SW 1271 (cell line): Measurements from ENCODE around the gene ENTPD1.
"Not testable (repeated sequence)": the region's sequence is repeated elsewhere in the genome, so short reads cannot be mapped to it uniquely, and the experiment has no call there.

Experiments used
- DNase-seq, 2 experiments: peaks; one replicate each; lab custom pipeline; 2025; lab: John Stamatoyannopoulos, UW

Gene ENTPD1, protein sequence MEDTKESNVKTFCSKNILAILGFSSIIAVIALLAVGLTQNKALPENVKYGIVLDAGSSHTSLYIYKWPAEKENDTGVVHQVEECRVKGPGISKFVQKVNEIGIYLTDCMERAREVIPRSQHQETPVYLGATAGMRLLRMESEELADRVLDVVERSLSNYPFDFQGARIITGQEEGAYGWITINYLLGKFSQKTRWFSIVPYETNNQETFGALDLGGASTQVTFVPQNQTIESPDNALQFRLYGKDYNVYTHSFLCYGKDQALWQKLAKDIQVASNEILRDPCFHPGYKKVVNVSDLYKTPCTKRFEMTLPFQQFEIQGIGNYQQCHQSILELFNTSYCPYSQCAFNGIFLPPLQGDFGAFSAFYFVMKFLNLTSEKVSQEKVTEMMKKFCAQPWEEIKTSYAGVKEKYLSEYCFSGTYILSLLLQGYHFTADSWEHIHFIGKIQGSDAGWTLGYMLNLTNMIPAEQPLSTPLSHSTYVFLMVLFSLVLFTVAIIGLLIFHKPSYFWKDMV

DNA sequence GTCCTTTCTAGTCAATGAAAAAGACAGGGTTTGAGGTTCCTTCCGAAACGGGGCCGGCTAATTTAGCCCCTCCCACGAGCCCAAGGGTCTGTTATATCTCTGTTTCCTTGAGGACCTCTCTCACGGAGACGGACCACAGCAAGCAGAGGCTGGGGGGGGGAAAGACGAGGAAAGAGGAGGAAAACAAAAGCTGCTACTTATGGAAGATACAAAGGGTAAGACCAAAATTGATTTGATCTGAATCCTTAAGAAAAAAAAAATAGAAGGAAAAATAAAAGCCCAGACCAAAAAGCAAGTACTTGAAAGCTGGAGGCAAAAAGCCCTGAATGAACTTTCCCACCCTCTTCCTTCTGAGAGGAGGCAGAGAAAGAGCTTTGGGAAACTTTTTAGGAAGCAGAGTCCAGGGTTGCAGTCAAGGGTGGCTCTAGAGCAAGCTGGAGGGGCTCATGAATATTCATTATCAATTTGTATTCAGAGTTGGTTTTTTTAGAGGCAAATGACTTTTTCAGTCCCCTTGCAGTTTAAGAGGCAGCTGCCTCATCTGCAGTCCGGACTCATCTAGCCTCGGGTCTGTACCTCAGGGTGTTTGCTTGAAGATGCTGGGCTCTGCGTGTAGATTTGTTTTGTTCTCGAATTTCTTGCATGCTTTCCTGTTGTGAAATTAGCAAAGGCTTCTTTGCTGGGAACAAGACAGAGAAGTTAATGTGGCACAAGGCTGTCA lies at the start of gene ENTPD1:
Gene ENTPD1 (plus strand): TSS at position 123 of the 721 bp plus-strand sequence. CDS start 77 bp downstream, at position 200.
- DNase-seq, result no peak

DNA sequence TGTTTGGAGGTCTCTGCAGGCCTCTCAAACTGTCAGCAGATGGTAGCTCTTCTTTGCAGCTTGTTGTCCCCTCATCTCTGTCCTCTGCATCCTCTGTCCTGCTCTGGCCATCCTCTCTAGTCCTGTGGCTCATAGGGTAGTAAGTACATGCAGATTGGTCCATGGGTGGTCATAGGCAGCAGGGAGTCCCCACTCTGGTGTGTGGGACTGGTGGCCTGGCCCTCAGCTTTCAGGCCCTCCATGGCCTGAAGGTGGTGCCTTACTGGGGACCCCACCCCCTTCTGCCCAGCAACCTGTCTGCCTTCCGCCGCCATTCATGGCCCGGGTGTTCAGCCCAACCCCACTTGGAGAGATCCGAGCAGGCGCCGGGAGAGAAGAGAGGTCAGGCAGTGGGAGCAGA lies 49.4 kb upstream of the ENTPD1 start:
- DNase-seq, result no peak

DNA sequence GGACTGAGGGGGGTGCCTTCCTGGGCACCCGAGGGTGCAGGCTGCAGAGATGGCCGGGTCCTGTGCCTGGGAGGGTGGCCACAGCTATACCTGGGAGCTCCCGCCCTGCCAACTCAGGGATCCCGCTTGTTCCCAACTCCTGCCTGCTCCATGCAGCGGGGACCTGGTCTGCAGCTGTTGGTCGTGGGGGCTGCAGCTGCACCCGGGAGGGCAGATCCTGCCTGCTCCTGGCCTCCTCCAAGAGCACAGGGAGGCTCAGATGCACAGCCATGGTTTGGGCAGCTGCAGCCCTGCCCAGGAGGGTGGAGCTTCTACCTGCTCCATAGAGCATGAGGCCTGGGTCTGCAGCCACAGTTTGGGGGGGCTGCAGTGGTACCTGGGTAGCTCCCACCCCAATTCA lies 49.0 kb upstream of the ENTPD1 start:
- no peak for DNase-seq

DNA sequence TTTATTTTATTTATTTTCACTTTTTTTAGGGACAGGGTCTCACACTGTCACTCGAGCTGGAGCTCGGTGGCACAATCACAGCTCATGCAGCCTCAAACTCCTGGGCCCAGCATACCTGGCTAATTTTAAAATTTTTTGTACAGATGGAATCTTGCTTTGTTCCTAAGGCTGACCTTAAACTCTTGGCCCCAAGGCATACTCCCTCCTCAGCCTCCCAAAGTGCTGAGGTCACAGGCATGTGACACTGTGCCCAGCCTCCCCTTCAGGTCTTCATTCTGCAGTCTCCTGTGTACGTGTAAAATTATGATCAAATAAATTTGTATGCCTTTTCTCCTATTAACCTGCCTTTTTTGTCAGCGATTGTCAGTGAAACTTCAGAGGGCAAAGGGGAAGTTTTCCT lies 44.5 kb upstream of the ENTPD1 start:
- DNase-seq, result no peak

DNA sequence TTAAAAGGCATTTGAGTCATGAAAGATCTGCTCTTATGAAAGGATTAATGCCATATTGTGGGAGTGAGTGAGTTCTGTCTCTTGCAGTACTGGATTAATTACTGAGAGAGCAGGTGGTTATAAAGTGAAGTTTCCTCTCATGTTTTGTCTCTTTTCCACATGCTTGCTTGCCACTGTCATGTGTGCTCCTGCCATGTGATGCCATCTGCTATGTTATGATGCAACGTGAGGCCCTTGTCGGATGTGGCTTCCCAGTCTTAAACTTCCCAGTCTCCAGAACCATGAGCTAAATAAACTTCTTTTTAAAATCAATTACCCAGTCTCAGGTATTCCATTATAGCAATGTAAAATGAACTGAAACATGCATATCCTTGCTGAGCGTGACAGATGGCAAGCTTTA lies 39.5 kb upstream of the ENTPD1 start:
- no peak for DNase-seq

DNA sequence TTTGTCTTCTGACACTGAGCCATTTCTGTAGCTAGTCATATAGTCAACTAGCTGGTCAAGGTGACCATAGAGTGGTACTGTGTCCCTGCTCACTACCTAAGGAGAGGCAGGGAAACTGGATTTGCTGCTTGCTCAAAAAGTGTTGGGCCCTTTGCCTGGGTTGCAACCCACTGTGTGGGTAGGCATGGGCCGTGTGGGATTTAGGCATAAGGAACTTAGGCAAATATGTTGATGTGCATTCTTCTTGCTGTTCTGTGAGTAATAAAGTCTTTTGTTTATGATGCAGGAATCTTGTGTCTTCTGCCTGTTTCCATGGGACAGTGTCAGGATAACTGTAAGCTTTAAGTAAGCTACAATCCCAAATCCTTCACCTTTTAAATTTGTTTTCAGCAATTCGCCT lies 39.1 kb upstream of the ENTPD1 start:
- DNase-seq, result no peak

DNA sequence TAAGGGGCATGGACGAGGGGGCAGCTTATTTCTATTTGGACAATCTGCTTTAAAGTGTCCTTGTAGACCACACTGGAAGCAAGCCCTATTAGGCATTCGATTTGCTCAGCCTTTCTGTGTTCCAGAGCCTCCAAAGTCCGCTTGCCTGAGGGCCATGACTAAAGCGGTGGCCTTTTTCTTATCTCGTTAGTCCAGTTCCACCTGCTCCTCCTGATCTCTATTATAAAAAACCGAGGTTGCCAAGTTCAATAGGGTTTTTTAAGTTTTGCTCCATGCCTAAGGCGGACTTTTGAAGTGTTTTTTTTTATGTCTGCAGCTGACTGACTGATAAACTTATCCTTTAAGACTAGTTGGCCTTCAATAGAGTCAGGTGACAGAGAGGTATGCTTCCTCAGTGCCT lies 35.2 kb upstream of the ENTPD1 start:
- not testable (repeated sequence) for DNase-seq

DNA sequence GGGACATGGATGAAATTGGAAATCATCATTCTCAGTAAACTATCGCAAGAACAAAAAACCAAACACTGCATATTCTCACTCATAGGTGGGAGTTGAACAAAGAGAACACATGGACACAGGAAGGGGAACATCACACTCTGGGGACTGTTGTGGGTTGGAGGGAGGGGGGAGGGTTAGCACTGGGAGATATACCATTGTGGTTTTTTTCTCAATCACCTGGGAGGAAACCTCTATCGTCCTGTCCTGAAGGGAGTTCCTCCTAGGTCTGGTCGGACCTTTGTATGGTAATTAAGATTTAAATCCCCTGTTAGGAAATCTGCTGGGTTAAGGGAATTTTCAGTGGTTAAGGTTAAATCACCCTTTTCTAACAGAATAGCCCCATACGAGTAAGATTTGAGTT lies 33.5 kb upstream of the ENTPD1 start:
- DNase-seq, result not testable (repeated sequence)

DNA sequence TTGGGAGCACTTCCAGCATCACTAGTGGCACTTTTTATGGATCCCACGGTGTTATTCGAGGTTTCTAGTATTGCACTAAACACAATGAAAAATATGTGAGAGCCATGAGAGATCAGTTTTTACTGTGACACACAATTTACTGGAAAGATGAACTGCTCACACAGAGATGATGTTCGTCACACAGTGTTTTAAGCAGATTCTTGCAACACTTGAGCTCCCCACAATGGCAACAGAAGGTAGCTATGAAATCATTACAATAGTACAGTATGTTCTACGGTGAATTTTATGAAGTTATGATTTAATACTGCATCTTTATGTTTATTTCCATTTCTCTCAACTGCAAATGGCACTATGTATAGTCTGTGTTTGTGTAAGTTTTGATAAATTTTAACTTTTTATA lies 27.4 kb upstream of the ENTPD1 start:
- DNase-seq, result no peak

DNA sequence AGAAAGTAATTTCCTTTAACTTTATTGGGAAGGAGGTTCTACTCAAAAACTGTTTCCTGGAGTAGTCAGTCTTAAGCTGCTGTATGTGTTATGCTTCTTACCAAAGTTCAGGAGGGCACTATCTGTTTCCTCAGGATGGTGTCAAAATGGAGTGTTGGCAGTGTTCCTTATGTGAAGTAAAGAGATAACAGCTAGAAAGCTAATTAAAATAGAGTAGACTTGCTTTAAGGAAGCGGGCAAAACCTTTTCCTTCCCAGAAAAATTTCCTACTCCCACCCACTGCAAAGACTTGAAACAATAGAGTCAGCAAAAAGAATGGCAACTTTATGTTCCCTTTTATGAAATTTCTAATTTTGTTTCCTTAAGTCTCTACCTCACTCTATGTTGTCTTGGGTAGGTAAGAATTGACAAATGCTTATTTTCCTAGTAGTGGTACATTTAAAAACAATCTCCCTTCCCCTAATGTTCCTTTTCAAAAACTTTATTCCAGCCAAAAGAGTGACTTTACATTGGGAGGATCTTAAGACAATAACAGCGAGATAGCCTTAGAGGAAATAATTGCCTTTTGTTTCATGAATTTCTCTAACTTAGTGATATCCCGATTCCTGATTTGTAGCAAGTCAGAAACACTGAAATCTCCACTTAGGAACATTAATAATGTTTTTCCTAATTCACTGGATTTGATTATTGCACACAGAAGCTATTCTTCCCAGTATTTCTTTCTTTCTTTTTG lies 26.5 kb upstream of the ENTPD1 start:
- DNase-seq, result no peak

DNA sequence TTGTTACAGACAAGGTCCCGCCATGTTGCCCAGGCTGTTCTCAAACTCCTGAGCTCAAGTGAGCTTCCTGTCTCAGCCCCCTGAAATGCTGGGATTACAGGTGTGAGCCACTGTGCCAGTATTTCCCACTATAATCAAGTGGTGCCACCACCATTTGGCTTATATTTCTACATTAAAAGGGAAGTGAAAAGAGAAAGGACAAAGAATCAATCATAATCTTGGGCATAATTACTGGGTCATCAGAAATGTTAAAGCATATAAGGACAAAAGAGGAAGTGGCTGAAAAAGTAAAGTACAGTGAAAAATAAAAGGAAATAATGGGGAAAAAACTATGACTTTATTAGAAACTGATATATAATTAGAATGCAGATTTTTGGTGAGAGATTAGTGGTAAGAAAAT lies 25.7 kb upstream of the ENTPD1 start:
- DNase-seq, result no peak

DNA sequence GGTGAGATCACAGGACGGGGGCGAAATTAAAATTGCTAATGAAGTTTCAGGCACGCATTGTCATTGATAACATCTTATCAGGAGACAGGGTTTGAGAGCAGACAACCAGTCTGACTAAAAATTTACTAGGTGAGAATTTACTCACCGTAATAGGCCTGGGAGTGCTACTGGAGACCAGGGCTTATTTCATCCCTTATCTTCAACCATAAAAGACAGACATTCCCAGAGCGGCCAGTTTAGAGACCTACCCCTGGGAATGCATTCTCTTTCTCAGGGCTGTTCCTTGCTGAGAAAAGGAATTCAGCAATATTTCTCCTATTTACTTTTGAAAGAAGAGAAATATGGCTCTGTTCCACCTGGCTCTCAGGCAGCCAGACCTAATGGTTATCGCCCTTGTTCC lies 23.1 kb upstream of the ENTPD1 start:
- not testable (repeated sequence) for DNase-seq

DNA sequence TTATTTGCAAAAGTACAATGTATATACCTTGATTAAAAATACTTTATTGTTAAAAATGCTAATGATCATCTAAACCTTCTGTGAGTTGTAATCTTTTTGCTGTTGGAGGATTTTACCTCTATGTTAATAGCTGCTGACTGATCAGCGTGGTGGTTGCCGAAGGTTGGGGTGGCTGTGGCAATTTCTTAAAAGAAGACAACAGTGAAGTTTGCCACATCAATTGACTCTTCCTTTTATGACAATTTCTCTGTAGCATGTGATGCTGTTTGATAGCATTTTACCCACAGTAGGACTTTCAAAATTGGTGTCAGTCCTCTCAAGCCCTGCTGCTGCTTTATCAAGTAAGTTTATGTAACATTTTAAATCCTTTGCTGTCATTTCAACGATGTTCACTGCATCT lies 16.9 kb upstream of the ENTPD1 start:
- DNase-seq, result no peak

DNA sequence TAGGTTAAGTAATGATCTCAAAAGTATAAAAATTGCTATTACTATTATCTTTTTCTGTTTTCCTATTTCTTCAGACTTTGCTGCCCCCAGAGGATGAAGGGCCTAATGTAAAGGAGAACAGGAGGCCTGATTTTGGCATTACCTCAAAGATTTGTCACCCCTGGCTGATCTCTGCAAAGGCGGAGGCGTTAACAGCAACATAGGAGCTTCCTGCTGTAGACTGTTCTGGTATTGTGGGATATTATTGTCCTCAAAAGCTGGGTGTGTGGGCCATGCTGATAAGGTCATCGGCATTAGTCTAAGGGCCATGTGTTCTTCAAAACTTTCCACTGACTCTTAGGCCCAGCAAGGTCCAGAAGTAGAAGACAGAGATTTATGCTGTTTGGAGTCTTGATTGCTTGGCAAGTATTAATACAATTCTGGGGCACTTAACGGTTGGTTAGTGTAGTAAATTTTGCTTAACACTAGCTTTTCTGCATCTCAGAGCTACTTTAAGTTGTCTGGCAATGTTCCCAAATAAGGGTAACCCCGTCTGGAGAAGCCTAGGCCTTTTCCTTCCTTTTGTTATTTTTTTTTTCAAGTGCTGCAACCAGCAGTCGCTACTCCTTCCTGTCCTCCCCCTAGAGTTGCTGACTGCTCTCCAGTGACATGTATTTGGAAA lies 14.0 kb upstream of the ENTPD1 start:
- DNase-seq, result no peak

DNA sequence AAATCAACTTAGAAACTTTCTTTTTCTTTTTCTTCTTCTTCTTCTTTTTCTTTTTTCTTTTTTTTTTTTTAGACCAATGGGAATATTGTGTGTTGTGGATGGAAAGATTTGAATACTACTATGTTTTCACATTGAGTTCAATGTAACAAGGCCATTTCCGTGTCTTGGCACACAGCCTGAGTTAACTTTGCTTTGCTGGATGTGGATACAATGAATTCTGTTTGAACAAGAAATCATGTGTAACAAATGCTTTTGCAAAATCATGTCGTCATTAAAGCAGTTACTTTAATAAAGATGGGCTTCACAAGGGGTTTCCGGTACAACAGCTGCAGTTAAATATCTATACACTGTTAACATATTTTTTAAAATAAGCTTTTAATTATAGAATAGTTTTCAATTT lies 13.5 kb upstream of the ENTPD1 start:
- no peak for DNase-seq

DNA sequence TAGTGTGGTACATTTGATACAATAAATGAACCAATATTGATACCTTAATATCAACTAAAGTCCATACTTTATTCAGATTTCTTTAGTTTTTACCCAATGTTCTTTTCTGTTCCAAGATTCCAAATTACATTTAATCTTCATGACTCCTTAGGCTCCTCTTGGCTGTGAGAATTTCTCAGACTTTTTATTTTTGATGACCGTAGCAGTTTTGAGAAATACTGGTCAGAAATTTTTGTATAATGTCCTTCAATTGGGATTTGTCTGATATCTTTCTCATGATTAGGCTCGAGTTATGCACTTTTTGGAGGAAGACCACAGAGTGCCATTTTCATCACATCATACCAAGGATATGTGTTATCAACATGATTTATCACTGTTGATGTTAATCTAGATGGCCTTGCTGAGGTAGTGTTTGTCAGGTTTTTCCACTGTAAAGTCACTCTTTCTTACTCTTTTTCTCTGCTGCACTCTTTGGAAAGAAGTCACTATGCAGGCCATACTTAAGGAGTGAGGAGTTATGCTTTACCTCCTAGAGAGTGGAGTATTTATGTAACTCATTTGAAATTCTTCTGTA lies 12.9 kb upstream of the ENTPD1 start:
- no peak for DNase-seq

DNA sequence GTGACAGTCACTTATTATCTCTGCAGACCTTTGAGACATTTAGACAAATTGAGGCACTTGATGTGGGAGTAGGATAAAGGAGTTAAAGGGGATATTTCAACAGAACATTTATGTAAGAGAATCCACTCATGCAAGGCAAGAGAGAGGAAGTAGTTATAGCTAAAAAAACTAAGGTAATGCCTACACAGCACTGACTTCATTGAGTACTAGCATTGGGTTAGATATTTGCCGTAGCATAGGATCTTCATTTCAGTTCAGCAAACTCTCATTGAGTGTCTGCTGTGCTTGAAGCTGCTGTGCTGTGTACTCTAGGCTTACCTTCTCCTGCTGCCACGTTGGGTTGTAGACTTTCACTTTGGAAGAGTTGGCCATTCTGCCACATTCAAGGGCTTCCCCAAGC lies 10.5 kb upstream of the ENTPD1 start:
- DNase-seq, result no peak

DNA sequence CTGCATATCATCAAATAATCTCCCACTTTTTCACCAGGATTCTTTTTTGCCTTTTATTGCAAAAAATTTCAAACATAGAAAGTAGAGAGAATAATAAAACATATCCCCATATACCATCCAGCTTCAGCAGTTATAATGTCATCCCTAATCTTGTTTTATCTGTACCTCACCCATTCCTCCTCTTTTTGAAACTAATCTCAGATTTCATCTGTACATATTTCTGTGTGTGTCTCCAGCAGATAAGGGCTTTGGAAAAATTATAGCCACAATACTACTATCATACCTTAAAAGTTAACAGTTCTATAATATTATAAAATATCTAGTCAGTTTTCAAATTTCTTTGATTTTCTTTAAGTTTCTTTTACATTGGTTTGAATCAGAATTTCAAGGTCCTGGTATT lies 7.6 kb upstream of the ENTPD1 start:
- DNase-seq, result no peak

DNA sequence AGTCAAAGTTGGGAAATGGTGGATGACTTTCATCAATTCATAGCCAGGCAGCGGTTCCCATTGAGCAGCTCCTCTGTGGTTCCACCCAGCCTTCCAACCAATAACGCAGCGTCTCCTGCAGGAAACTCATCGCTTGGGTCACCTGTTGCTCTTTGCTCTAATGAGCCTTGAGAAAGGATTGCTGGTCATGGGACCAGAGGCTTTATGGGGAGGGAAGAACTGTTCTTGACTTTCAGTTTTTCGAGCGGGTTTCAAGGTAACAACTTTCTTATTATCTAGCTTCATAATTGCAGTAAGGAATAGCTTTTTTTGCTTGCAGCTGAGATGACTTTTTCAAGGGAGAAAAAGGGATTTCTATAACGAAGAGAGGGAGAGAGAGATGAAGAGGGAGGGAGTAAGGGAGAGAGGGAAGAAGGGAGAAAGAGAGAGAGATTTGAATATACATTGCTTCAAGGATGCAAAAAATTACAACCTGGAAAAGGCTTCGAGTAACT lies 405 bp upstream of the ENTPD1 start:
- no peak for DNase-seq

DNA sequence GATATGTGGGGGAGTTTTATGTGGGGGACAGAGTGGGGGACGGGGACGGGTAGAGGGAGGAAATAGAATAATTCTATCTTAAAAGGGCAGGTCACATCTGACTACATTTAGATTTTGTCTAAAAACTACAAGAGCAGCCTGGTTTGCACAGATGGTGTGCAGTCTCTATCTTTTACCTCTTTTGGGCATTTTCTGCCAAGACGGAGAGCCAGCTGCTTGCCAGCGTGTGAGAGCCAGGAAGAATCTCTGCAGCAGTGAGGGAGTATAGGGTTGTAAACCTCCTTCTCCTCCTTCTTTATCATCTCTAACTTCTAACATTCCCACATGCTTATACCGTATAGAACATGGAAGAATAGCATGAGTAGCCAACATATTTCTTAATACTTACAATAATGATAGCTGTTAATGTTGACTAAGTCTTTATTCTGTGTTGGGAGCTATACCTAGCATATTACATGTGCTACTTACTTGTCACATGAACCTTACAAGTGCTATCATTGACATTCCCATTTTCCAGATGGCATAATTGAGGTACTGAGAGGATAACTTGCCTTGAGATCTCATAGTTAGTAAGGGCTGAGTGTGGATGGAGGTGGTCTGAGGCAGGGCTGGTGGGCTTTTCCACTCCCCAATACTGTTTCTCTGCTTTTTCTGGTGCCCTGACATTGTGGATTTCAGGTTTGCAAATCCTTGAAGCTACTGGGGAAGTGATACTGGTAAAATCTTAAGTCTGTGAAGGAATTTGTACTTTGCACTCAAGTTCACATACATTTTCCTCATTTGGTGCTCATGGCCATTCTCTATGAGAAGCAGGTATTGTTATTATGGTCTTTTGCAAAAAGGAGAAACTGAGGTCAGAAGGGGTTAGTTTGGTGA lies 1.1 kb downstream of the ENTPD1 start:
- DNase-seq, result no peak
